ENCODE measurements around the gene FER1L5.

FER1L5 gene

DNA sequence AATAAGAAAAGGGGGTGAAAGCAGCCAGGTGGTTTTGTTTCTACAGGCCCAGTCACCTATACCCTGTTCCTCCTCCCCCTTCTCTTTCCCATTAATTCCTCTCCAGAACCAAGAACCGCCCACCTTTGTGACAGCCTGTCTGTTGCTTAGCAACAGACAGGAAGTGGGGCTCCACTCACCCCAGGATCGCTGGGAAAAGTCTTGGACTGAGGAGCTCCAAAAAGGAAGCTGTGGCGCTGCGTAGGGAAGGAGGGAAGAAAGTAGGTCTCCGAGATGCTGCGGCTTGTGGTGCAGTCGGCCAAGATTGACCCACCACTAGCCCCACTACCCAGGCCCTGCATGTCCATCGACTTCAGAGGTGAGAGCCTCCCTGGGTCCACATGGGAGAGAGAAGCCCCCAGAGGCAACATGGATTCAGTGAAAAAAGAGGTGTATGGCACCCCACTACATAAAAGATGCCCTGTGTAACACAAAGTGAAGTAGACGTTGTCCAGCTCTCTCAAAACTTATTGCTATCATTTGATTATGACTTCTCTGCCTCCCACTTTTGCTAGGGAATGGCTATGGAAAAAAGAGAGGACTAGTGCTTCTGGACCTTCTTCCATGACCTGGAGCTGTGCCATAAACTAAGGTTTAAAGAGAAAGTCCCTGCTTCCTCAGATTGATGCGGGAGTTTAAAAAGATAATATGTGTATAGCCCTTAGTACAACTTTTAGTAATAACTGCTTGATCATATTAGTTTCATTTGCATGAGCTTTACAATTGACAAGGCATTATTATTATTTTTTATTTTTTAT, at the start of gene FER1L5:
Gene FER1L5, plus strand, starts transcription at position 201 of the 797 bp plus-strand sequence. Its CDS starts 73 bp downstream, at position 274.
- peak; percentile 1 for DNase-seq

DNA sequence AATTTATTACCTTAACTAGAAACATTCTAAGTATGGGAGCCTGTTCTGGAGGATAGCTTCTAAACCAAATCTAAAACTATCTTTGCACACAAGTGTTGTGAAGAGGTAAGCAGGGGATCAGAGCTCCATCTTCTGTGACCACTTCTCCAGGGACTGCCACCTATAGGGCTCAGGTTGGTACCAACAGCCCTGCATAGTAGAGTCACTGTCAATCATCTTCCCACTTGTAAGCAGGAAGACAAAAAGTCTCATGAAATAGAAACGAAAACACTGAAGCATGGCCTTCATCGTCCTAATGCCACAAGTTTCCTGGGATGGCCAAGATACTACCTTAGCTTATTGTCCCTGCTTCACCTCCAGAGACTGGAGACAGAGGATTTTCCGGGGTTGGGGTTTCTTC, 48.3 kb upstream of the FER1L5 start:
- DNase-seq: no peak

DNA sequence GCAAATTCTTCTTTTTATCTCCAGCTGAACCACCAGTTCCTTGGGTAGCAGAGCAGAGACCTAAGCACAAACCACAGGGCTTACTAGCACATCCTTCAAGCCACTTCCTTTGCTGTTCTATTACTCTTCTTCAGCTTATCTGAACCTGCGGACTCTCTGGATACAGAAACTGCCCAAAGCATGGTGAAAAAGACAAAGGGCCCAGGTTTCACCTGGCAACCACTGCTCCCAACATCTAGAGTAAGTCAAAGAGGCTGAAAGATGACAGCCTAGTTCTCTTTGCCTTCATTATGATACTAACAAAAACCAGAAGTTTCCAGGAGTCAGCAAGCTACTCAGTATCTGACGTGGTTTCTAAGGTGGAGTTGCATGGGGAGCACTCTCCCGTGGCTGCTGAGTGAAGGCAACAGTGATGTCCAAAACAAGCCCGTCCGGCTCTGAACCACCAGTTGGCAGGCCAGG, 47.8 kb upstream of the FER1L5 start:
- no peak for DNase-seq

DNA sequence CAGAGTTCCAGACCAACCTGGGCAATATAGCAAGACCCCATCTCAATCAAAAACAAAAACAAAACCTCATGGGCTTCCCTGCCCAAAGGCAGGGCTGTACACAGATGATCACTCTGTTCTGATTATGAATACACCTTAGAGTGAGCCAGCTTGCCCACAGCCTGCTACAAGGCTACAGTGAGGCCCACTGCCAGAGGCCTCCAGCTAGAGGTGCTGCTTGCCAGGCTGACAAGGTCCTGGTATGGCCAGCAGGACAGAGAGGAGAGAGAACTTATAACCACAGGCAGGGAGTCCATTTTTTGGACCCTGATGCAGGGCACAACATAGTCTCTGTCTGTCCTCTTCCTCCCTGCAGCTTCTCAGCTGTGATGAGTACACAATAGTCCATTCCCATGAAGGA, 46.0 kb upstream of the FER1L5 start:
- DNase-seq: no peak

DNA sequence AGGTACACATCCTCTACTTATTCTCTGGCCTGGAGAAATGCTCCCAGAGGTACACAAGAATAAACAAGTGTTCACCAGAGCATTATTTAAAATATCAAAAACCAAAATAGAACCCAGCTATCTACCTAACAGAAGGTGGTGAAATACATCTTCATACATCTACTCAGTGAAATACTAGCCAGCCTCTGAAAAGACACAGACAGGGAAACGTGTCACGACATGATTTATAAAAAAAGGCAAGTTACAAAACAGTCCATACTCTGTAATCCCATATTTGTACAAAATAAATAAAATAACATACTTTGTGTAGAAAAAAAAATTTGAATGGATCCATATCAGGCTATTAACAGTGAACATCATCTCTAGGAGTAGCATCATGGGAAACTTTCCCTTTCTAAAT, 42.6 kb upstream of the FER1L5 start:
- no peak for DNase-seq

DNA sequence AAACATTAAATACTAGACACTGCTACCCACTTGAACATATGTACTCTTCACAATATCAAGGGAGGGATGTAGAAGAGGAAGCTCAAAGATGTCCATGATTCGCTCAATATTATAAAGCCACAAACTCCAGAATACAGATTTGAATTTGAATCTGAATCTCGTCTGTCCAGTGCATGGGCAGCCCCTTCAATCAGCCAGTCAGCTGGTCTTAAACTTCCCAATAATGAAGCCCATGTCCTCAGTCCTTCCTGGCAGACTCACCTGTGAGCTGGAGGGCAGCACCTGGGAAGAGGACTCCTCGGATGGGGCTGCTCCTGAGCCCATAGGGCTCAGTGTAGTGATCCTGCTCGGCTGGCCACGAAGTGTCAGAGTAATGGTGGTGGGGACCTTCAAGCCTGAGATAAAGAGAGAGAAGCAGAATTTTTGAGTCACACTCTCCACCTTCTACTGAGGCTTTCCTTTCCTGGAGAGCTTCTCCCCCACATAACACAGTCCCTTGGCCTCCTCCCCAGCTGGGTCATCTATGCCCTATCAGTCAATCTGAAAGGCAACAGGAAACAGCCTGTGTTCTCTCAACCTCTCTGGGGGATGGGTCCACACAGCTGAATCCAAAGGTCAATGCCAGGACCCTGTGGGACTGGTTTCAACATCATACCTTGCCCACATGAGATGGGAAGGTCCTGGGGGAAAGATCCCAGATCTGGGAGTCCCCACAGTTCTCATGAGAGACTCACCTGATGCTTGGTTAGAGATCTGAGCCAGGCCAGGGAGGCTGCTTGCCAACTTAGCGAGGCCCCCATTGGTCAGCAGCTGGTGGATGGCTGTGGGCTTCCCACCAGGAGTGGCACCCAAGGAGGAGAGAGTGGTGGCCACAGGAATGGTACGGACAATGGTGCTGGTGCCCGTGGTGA, 40.9 kb upstream of the FER1L5 start:
- no peak for DNase-seq

DNA sequence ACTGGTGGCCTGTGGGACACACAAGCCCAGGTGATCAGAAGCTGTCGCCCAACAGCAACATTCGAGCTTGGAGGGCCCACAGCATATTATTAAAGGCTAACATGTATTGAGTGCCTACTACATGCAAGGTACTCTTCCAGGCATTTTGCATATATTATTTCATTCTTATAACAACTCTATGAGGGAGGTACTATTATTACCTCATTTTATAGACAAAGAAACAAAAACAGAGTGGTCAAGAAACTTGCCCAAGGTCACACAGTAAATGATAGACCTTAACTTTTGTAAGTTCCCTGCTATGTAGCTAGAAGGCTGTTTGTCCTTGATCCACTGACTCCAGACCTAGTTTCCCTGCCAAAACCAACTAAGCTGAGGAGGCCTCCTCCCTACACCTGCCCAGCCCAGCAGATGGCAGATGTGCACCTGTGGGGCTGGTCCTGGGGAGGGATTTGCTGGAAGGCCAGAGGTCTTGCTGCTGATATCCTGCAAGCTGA, 40.2 kb upstream of the FER1L5 start:
- no peak for DNase-seq

DNA sequence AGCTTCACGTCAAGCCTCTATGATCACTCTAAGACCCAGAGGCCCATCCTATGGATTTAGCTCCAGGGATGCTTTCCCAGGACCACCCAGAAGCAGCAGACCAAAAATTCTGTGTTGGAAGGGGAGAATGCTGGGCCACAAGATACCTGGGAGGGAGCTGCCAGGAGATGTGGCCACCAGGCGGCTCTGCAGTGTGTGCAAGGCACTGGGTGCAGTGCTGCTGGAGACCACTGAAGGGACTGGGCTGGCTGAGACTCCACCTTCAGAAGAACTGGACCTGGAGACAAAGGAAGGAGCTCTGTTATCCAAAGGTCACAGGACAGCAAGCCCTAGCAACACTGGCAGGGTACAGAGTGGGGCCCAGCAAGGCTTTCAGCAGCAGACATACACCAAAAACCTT, 38.5 kb upstream of the FER1L5 start:
- no peak for DNase-seq

DNA sequence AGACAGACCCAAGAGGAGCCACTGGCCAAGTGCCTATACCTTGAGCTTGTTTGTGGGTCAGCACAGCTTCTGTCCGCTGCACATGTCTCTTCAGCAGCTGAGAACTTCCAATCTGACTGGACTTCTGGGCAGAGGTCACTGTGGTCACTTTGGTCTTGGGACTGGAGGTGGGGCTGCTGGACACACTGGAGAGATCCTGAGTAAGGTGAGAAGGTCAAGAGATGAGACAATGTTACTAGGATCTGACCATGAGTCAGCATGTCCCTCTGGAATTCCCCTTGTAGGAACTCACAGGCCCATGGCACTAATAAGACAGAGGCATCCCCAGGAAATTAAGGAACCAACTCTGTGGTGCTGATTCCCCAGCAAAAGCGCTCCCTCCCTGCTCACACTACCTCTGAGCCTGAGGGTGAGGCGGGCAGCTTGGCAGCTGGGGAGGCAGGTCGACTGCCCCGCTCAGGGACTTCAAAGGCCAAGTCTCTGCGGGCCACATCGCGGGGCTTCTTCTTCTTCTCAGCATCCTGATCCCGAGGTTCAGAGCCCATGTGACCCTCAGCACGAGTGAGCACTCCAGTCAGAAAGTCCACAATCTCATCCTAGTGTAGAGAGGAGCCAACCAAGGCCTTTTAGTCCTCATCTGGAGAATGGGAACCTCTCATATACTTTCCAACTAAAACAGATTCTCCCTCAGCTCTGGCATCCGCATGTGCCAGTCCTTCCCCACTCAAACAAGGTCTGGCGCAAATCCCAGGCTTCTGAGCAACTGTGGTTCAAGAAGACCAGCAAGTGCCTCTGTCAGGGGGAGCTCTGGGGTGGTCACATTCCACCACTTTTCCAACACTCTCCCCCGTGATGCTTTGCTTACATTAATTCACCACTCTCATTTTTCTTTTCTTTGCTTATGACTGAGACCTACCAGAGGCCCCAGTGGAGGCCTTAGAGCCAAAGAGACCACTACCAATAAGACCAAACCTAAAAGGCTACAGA, 33.8 kb upstream of the FER1L5 start:
- no peak for DNase-seq

DNA sequence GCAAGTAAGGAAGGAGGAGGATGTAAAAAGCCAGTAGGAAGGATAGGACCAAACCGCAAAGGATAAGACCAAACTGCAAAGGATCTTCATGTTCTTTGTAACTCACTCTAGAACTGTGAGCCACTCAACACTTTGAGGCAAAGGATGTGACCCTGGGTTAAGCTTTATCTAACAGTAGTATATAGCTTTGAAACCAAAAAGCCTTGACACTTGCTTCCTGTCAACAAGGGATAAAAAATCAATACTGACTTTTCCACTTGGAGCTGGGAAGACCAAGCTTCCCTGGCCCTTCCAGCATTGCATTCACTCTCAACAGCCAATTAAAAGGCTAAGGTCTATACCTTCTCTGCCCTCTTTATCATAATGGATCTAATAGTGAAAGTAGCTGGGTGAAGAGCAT, 26.4 kb upstream of the FER1L5 start:
- DNase-seq: no peak

DNA sequence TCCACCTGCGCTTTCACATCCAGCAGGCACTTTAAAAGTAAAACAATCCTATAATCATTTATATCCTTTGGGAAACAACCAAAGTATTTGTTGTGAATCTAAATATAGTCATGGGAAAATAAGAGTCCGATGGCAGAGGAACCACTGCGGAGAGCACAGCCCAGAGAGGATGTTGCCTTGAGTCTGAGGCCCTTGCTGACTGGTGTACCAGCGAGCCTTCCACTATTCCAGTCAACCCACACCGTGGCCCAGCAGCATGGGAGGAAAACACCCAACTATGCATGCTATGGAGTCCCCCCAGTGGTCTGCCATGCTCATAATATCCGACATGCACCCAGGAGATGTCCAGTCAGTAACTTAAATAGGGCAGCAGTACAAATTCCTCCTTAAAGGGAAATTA, 26.0 kb upstream of the FER1L5 start:
- DNase-seq: no peak

DNA sequence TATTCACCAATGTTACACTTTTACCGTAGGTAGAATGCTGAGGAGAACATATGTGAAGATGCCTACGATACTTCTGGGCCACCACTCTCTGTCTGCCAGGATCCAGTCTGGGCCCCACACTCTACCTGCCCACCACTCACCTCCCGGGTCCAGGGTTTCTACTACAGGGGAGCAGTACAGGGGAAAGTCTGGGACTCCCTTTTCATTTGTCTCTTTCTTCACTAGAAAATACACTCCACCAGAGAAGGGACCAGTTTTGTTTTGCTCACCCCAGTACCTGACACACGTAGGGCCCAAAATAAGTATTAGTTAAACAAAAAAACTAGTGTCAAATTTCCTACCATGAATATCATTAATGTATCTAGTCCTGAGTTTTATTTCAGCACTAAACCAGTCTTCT, 25.6 kb upstream of the FER1L5 start:
- DNase-seq: no peak

DNA sequence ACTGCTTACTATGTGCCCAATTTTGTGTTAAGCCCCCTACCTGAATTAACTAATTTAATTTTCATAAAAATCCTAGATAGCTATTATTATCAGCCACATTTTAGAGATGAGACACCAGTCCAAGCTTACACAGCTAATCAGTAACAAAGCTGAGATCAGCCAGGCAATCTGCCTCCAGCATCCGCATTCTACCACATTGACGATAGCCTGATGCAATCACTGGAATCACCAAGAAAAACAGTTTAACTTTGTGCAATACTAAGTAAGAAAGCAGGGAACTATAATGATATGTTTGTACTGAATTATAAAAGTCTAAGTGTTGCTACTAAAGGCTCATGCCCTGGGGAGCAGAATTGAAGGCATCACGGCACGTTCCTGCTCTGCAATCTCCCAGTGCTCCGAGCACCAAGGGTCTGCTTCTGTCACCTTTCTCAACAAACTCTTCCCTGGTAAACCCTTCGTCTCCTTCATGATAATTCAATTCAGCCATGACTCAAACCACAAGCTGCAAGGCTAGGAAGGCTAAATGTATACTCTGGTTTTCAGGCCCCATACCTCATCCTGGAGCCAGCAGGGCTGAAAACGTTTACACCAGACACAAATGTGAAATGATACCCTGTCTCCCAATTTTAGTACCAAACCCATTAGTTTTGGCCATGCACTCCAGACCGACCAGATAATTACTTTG, 23.8 kb upstream of the FER1L5 start:
- DNase-seq: no peak

DNA sequence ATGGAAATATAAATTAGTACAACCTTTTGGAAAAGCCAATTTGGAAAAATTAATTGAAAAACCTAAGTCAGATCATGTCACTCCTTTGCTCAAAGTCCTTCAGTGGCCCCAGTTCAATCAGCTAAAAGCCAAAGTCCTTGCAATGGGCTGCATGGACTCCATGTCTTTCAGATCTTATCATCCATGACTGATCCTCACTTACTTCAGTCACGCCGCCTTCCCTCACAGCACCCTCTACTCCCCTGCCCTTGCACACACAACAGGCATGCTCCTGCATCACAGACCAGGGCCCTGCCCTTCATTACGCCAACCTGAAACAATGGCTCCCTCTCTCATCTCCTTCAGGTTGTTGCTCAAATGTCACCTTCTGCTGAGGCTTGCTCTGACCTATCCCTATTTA, 20.0 kb upstream of the FER1L5 start:
- no peak for DNase-seq

DNA sequence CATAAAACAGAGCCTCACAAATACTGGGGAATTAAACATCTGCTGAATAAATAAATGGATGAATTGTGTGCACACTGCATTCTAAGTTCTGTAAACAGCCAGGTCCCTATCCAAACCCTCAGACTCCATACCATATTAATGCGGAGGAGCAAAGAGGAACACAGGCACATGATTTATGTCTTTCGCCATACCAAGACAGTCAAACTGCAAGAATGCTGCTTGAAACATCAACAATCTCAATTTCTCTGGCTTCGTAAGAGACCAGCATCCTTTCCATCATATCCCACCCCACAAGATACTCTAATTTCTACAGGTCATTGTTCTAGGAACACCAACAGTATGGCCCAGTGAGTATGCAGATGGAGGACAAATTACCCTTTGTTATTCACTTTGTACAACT, 19.4 kb upstream of the FER1L5 start:
- DNase-seq: no peak

DNA sequence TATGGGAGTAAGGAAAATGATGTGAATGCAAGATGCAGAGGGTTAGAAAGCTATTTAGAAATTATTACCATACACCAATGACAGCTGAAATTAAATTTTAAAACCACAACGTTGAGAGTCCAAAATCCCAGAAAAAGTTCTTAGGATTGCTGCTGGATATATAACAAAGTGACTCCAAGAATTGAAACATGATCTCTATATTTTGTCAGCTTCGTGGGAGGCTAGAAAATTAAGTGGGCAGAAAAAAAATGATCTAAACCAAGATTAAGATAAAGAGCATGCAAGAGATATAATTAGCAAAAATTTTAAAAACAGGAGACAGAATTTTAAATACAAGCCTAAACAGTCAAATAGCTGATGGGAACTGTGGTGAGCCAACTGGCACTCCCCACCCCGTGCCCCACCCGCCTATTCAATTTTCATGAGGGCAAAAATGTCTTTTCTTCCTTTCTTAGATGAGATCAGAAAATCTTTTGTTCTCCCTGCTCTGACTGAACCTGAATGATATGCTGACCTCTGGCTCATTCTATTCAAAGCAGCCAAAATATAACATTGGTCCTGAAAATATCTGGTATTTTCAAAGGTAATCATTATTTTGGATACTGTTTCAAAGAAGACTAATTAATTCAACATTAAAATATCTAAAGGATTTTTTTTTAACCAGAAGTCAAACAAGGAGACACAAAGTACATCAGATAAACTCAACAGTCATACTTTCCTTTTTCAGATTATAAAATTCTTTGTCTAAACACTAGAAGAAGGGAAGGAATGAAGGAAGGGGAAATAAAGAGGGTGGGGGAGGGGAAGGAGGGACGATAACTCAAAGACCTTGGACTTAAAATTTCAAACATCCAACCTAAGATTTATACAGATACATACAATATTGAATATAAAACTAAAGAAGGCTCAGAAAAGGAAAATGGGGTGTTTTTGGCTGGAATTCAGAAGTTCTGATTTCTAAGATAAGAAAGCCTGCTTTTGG, 16.7 kb upstream of the FER1L5 start:
- no peak for DNase-seq

DNA sequence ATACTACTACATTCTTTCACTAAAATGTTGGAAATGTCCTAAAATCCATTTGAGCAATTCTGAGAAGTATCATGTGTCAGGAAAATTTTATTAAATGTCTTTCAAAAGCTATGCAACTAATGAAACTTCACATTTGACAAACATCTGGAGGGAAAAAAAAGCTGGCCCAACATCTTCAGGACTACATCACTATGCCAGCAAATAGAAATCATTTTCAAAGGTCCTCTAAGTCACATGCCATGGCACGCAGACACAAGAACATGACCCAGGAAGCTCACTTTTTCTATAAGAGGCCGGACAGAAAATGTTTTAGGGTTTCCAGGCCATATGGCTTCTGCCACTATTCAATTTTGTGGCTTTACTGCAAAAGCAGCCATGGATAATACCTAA, 16.0 kb upstream of the FER1L5 start:
- no peak for DNase-seq

DNA sequence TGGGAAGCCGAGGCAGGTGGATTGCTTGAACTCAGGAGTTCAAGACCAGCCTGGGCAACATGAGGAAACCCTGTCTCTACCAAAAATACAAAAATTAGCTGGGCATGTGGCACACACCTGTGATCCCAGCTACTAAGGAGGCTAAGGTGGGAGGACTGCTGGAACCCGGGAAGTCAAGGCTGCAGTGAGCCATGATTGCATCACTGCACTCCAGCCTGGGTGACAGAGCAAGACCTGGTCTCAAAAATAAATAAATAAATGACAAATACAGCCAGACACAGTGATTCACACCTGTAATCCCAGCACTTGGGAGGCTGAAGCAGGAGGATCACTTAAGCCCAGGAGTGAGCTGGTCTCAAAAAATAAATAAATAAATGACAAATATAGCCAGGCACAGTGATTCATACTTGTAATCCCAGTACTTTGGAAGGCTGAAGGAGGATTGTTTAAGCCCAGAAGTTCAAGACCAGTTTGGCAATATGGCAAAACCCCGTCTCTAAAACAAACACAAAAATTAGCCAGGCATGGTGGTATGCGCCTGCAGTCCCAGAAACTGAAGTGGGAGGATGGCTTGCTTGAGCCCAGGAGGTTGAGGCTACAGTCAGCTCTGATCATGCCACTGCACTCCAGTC, 10.6 kb upstream of the FER1L5 start:
- DNase-seq: no peak

DNA sequence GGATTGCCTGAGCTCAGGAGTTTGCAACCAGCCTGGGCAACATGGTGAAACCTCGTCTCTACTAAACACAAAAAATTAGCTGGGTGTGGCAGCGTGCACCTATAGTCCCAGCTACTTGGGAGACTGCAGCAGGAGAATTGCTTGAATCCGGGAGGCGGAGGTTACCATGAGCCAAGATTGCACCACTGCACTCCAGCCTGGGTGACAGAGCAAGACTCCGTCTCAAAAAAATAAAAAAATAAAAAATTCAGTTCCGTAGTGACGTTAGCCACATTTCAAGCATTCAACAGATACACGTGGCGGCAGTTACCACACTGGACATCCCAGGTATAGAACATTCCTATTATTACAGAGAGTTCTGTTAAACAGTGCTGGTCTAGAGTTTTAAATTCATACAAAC, 8.9 kb upstream of the FER1L5 start:
- no peak for DNase-seq

DNA sequence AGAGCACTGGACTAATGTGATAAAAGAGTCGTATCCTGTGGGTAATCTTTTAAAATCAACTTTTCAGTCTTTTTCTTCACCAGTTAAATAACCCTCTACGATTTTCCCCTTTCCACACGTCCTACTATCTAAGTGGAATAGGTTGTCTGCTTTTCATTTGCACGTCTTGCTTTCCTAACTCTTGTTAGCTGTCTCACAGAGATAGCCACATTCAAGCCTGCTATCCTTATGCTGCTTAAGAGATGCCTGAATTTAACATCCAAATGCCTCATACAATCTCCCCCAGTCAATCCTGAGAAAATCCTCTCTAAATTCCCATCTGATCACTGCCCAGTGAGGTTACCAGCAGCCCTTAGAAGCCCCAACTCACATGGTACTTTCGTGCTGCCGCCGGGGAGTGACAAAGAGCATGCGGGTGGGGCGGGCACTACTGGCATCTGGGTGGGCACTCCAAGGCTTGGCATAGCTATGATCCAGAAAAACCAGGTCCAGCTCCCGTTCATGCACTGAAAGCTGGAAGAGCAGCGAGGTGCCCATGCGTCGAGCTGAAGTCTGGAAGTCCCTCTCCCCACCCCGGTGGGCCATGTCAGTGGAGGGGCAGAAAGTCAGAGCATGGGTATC, 5.9 kb upstream of the FER1L5 start:
- no peak for DNase-seq
